ENCODE results near the gene EID2B. TPM values are rescaled to one million over a fixed set of nuclear protein-coding genes. Genes with fewer than 3 reads are reported as not detected.

EID2B gene
- polyA plus RNA-seq, 2 of the 4 experiments (the other 2 are of a cell fraction): 9.3 to 10.9 TPM

DNA sequence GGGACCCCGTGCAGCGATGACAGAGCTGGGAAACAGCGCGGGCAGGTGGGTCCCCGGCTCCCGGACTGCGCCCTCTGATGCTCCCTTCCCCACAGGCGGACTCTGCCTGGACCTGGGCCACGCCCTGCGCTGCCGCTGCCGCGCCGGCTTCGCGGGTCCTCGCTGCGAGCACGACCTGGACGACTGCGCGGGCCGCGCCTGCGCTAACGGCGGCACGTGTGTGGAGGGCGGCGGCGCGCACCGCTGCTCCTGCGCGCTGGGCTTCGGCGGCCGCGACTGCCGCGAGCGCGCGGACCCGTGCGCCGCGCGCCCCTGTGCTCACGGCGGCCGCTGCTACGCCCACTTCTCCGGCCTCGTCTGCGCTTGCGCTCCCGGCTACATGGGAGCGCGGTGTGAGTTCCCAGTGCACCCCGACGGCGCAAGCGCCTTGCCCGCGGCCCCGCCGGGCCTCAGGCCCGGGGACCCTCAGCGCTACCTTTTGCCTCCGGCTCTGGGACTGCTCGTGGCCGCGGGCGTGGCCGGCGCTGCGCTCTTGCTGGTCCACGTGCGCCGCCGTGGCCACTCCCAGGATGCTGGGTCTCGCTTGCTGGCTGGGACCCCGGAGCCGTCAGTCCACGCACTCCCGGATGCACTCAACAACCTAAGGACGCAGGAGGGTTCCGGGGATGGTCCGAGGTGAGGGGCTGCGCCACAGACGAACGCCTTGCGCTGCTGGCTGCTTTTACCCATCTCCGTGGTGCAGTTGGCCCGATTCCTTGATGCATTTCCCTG, 25.5 kb downstream of the EID2B start:
- peak overlapping the region; percentile 81 to 86 for H3K27ac ChIP-seq
- peak; percentile 94 to 99 for DNase-seq (ENCODE audit: low read depth in 1 of 2, low spot score in 1 of 2)
- no peak for TF ChIP-seq SREBF2 (IDR thresholded peaks at IDR 0.05)
- no peak for TF ChIP-seq FOSB (CRISPR knock-in tag; IDR thresholded peaks at IDR 0.05)
- TF ChIP-seq EHF (CRISPR knock-in tag; IDR thresholded peaks at IDR 0.05): peak; percentile 87
- no peak for TF ChIP-seq ESRRA (IDR thresholded peaks at IDR 0.05; ENCODE audit: borderline replicate concordance, low read length)
- 0 out of 2 replicates have a peak, but pooled peaks have one; percentile 12 for TF ChIP-seq TFCP2L1 (CRISPR knock-in tag; IDR thresholded peaks at IDR 0.05)
- TF ChIP-seq NFE2L2 (conservative IDR thresholded peaks at IDR 0.05; ENCODE audit: low read length): no peak
- TF ChIP-seq GATA3 (IDR thresholded peaks at IDR 0.05; ENCODE audit: borderline replicate concordance): peak; percentile 29; the same call in 1 of the 2 replicates
- TF ChIP-seq TP53 (CRISPR knock-in tag; IDR thresholded peaks at IDR 0.05): peak; percentile 95
- TF ChIP-seq ELK1 (IDR thresholded peaks at IDR 0.05; ENCODE audit: low read depth, low read length): no peak
- no peak for TF ChIP-seq SMC3 (IDR thresholded peaks at IDR 0.05)
- TF ChIP-seq HES2 (IDR thresholded peaks at IDR 0.05): no peak
- TF ChIP-seq, protein P1, sequence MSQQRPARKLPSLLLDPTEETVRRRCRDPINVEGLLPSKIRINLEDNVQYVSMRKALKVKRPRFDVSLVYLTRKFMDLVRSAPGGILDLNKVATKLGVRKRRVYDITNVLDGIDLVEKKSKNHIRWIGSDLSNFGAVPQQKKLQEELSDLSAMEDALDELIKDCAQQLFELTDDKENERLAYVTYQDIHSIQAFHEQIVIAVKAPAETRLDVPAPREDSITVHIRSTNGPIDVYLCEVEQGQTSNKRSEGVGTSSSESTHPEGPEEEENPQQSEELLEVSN (IDR thresholded peaks at IDR 0.05; ENCODE audit: borderline replicate concordance, low read depth): peak; percentile 100
- no peak for TF ChIP-seq NR3C1 (IDR thresholded peaks at IDR 0.05)
- TF ChIP-seq POLR2AphosphoS2 (conservative IDR thresholded peaks at IDR 0.05; ENCODE audit: low read length): no peak
- TF ChIP-seq, protein P2, sequence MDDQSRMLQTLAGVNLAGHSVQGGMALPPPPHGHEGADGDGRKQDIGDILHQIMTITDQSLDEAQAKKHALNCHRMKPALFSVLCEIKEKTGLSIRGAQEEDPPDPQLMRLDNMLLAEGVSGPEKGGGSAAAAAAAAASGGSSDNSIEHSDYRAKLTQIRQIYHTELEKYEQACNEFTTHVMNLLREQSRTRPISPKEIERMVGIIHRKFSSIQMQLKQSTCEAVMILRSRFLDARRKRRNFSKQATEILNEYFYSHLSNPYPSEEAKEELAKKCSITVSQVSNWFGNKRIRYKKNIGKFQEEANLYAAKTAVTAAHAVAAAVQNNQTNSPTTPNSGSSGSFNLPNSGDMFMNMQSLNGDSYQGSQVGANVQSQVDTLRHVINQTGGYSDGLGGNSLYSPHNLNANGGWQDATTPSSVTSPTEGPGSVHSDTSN (IDR thresholded peaks at IDR 0.05): no peak
- TF ChIP-seq POLR2A (IDR thresholded peaks at IDR 0.05; ENCODE audit: low read length): peak; percentile 87
- TF ChIP-seq, protein P3, sequence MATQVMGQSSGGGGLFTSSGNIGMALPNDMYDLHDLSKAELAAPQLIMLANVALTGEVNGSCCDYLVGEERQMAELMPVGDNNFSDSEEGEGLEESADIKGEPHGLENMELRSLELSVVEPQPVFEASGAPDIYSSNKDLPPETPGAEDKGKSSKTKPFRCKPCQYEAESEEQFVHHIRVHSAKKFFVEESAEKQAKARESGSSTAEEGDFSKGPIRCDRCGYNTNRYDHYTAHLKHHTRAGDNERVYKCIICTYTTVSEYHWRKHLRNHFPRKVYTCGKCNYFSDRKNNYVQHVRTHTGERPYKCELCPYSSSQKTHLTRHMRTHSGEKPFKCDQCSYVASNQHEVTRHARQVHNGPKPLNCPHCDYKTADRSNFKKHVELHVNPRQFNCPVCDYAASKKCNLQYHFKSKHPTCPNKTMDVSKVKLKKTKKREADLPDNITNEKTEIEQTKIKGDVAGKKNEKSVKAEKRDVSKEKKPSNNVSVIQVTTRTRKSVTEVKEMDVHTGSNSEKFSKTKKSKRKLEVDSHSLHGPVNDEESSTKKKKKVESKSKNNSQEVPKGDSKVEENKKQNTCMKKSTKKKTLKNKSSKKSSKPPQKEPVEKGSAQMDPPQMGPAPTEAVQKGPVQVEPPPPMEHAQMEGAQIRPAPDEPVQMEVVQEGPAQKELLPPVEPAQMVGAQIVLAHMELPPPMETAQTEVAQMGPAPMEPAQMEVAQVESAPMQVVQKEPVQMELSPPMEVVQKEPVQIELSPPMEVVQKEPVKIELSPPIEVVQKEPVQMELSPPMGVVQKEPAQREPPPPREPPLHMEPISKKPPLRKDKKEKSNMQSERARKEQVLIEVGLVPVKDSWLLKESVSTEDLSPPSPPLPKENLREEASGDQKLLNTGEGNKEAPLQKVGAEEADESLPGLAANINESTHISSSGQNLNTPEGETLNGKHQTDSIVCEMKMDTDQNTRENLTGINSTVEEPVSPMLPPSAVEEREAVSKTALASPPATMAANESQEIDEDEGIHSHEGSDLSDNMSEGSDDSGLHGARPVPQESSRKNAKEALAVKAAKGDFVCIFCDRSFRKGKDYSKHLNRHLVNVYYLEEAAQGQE (IDR thresholded peaks at IDR 0.05): no peak
- peak; percentile 86 for TF ChIP-seq NPAS2 (CRISPR knock-in tag; IDR thresholded peaks at IDR 0.05; ENCODE audit: borderline replicate concordance)
- no peak; the same call in 1 of the 2 replicates for TF ChIP-seq RNF2 (IDR thresholded peaks at IDR 0.05; ENCODE audit: borderline replicate concordance, low read depth)
- peak; percentile 84; the same call in 1 of the 2 replicates for TF ChIP-seq BHLHE40 (IDR thresholded peaks at IDR 0.05; ENCODE audit: low read depth, low read length)
- TF ChIP-seq CBX2 (IDR thresholded peaks at IDR 0.05; ENCODE audit: borderline replicate concordance, low read depth): no peak
- no peak for TF ChIP-seq EHMT2 (IDR thresholded peaks at IDR 0.05; ENCODE audit: low read depth)
- TF ChIP-seq HOXA7 (CRISPR knock-in tag; IDR thresholded peaks at IDR 0.05): no peak
- TF ChIP-seq EP300 (IDR thresholded peaks at IDR 0.05): no peak
- no peak for TF ChIP-seq CBX8 (IDR thresholded peaks at IDR 0.05)
- no peak for TF ChIP-seq CHD2 (IDR thresholded peaks at IDR 0.05; ENCODE audit: low read length, partially characterized antibody)
- no peak for TF ChIP-seq KDM5A (IDR thresholded peaks at IDR 0.05)
- peak; percentile 81 for TF ChIP-seq PHF8 (IDR thresholded peaks at IDR 0.05; ENCODE audit: borderline replicate concordance, low read depth)
- TF ChIP-seq, protein P4, sequence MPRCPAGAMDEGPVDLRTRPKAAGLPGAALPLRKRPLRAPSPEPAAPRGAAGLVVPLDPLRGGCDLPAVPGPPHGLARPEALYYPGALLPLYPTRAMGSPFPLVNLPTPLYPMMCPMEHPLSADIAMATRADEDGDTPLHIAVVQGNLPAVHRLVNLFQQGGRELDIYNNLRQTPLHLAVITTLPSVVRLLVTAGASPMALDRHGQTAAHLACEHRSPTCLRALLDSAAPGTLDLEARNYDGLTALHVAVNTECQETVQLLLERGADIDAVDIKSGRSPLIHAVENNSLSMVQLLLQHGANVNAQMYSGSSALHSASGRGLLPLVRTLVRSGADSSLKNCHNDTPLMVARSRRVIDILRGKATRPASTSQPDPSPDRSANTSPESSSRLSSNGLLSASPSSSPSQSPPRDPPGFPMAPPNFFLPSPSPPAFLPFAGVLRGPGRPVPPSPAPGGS (IDR thresholded peaks at IDR 0.05): peak; percentile 92; the same call in 1 of the 3 replicates
- no peak for TF ChIP-seq CHD4 (IDR thresholded peaks at IDR 0.05; ENCODE audit: borderline replicate concordance)
- TF ChIP-seq CEBPB (IDR thresholded peaks at IDR 0.05): no peak
- TF ChIP-seq ZFP36 (IDR thresholded peaks at IDR 0.05; ENCODE audit: borderline replicate concordance, partially characterized antibody): no peak
- no peak for TF ChIP-seq RARB (CRISPR knock-in tag; IDR thresholded peaks at IDR 0.05)
- TF ChIP-seq JUN (IDR thresholded peaks at IDR 0.05): peak in 1 of 2 experiments; percentile 79; a peak in 4 of 5 replicates

More for the DNA sequence above, 25.5 kb downstream of the EID2B start:
- ChIA-PET CTCF (interaction anchor here (0.7 to 17.0 kb wide), 10 partner anchors 8 to 1499 kb away, joined by 3 to 257 read pairs (median 4); partner anchors contain the start of genes DLL3, EID2, EID2B and PLEKHG2), POLR2A (interaction anchor here (0.6 to 2.0 kb wide), 4 partner anchors 62 to 339 kb away, joined by 3 to 10 read pairs (median 4); partner anchors contain the start of genes FBL, RPS16 and SUPT5H)
- WGBS (ENCODE audit: missing lambda C conversion rate): 5% methylated on average over 92 of the region's 96 CpGs
- Histone ChIP-seq H3K4me1 (peaks cover 19% of the 10 kb centered on the region), H3K9me3 (peaks cover 5% of the 10 kb centered on the region), H3K4me2 (peak overlapping the region; percentile 85), H3K4me3 (peak overlapping the region; percentile 66)
- peak; percentile 82 to 86 for ATAC-seq
- peak; percentile 97 for FAIRE-seq
